ENCODE data around the gene KLHL42. TPM values are rescaled to one million over a fixed set of nuclear protein-coding genes. Genes with fewer than 3 reads are reported as not detected.

The KLHL42 gene
- polyA plus RNA-seq, 2 of the 4 experiments (the other 2 are of a cell fraction): 15.2 to 29.1 TPM

DNA sequence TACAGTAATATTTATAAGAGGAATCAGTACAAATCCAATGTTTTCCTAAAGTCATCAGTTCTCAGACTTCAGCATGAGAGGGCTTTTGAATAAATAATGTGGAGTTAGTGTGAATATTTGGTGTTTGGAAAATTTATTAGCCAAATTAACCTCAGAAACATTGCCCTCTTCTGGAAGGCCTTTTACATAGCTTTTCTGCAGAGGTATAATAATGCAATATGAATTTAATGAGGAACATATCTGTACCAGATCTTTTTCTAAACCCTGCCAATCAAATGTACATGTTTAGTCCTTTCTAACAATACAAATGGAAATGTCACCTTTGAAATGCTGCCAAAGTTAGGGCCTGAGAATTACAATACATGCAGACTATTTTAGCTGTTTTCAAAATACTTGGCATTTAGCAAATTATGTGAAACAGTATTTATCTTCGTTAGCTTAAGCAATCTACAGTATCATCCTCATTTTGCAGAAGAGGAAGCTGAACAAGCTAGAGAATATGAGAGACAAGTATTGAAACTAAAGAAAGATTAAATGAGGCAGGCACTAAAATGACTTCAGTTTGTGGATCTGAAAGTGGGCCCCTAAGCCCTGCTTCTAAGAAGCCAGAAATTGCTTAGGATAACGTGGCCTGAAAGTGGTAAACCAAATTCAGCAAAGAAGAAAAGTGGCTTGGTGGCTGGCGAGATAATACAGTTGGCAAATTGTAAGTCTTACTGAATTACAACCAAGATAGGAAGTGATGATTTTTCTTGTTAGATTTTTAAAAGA lies 60.4 kb downstream of the KLHL42 start:
- 68% methylated on average over 3 of the region's 3 CpGs for WGBS (ENCODE audit: missing lambda C conversion rate)
- 0 out of 3 replicates have a peak, but pooled peaks have one; percentile 28 for TF ChIP-seq SMC3 (IDR thresholded peaks at IDR 0.05)
- no peak for TF ChIP-seq CBX8 (IDR thresholded peaks at IDR 0.05)
- TF ChIP-seq, protein P1, sequence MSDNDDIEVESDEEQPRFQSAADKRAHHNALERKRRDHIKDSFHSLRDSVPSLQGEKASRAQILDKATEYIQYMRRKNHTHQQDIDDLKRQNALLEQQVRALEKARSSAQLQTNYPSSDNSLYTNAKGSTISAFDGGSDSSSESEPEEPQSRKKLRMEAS (IDR thresholded peaks at IDR 0.05): no peak
- TF ChIP-seq RAD21 (conservative IDR thresholded peaks at IDR 0.05 in 1 of 2, IDR thresholded peaks at IDR 0.05 in 1 of 2): peak; percentile 22 to 29; a peak in 1 of 5 replicates
- TF ChIP-seq, protein P2, sequence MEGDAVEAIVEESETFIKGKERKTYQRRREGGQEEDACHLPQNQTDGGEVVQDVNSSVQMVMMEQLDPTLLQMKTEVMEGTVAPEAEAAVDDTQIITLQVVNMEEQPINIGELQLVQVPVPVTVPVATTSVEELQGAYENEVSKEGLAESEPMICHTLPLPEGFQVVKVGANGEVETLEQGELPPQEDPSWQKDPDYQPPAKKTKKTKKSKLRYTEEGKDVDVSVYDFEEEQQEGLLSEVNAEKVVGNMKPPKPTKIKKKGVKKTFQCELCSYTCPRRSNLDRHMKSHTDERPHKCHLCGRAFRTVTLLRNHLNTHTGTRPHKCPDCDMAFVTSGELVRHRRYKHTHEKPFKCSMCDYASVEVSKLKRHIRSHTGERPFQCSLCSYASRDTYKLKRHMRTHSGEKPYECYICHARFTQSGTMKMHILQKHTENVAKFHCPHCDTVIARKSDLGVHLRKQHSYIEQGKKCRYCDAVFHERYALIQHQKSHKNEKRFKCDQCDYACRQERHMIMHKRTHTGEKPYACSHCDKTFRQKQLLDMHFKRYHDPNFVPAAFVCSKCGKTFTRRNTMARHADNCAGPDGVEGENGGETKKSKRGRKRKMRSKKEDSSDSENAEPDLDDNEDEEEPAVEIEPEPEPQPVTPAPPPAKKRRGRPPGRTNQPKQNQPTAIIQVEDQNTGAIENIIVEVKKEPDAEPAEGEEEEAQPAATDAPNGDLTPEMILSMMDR (IDR thresholded peaks at IDR 0.05): peak; percentile 43; the same call in 2 of the 3 replicates
- Histone ChIP-seq H3K4me2 (no peak overlapping the region), H3K27ac (0 out of 6 replicates have a peak overlapping the region, but pooled peaks of 1 of the 2 experiments have one; percentile 3), H3K9me3 (no peaks in the 10 kb centered on the region), H3K4me3 (no peak overlapping the region), H3K4me1 (peaks cover 10% of the 10 kb centered on the region; the same call in 1 of the 3 replicates)
- no peak for ATAC-seq
- ChIA-PET CTCF (interaction anchor here (0.7 to 5.3 kb wide), 3 partner anchors 13 to 22 kb away, joined by 3 to 27 read pairs (median 6); no protein-coding TSS in a partner anchor), POLR2A (no interaction called here)
- DNase-seq (ENCODE audit: low read depth in 1 of 2, low spot score in 1 of 2): no peak
- FAIRE-seq: no peak

DNA sequence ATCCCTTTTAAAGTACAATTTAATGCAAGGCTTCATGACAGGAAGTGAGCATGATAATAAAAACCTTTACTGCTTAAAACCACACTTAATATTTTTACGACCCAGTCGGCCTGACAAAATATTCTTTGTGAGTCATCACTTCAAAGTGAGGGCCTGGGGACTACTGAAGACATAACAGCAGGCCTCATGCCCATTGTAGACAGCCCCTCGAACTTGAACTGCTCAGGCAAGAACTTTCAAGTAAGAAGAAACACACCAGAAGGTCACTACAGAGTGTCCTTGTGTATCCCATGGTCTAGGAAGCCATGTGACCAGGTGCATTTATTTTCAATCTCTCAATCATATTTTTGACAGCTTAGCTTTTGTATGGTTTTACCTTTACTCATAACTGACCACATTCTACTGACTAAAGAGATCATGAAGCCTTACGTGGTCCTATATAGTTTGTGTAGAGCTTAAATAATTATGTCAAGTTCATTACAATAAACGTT lies 61.4 kb downstream of the KLHL42 start:
- TF ChIP-seq JUNB (IDR thresholded peaks at IDR 0.05): 0 out of 2 replicates have a peak, but pooled peaks have one; percentile 34
- TF ChIP-seq ESRRA (IDR thresholded peaks at IDR 0.05; ENCODE audit: borderline replicate concordance, low read length): no peak
- TF ChIP-seq HEYL (CRISPR knock-in tag; IDR thresholded peaks at IDR 0.05): no peak
- H3K4me2 ChIP-seq: 0 out of 3 replicates have a peak overlapping the region, but pooled peaks have one; percentile 2
- no peak overlapping the region for H3K4me3 ChIP-seq
- no peaks in the 10 kb centered on the region for H3K9me3 ChIP-seq
- 36% methylated on average over 5 of the region's 5 CpGs for WGBS (ENCODE audit: missing lambda C conversion rate)
- POLR2A ChIA-PET: no interaction called here
- CTCF ChIA-PET: interaction anchor here (5.3 kb wide), 1 partner anchor 20 kb away, joined by 27 read pairs; no protein-coding TSS in a partner anchor
- no peak for FAIRE-seq
- DNase-seq (ENCODE audit: low read depth in 1 of 2, low spot score in 1 of 2): peak in 1 of 2 experiments; percentile 16
- H3K4me1 ChIP-seq: peaks cover 10% of the 10 kb centered on the region; the same call in 1 of the 3 replicates
- ATAC-seq: no peak
- H3K27ac ChIP-seq: 0 out of 6 replicates have a peak overlapping the region, but pooled peaks of 1 of the 2 experiments have one; percentile 10

DNA sequence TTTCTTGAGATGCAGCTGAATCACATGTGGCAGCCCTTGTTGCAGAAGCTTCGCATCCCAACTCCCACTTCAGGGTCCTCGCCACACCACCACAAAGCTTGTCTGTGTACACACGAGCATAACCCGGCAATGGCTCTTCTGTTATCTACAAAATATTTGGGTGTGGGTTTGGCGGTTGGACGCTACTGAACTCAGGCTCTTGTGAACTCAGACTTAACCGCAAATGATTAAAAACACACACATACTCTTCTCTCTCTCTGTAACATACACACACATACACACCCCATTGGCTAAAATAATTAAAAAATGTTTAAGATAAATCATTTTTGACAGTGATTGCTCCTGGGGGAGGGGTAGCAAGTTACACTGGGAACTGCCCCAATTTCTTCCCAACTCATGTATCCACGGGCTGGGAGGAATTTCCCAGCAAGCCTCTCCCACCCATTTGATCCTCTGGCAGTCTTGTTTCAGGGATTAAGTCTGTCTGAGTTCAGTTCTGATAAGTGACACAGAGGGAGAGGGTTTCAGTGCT lies 63.7 kb downstream of the KLHL42 start:
- no peak for ATAC-seq
- no peak overlapping the region for H3K4me3 ChIP-seq
- no peaks in the 10 kb centered on the region for H3K9me3 ChIP-seq
- 72% methylated on average over 8 of the region's 8 CpGs for WGBS (ENCODE audit: missing lambda C conversion rate)
- no peak for DNase-seq (ENCODE audit: low read depth in 1 of 2, low spot score in 1 of 2)
- H3K4me1 ChIP-seq: peaks cover 10% of the 10 kb centered on the region; the same call in 1 of the 3 replicates
- ChIA-PET POLR2A (no interaction called here), CTCF (interaction anchor here (1.6 to 5.3 kb wide), 2 partner anchors 22 to 1029 kb away, joined by 4 to 27 read pairs; no protein-coding TSS in a partner anchor)
- no peak for FAIRE-seq
- H3K4me2 ChIP-seq: no peak overlapping the region
- H3K27ac ChIP-seq: no peak overlapping the region
- TF ChIP-seq ZSCAN20 (CRISPR knock-in tag; IDR thresholded peaks at IDR 0.05) (no peak), POLR2AphosphoS2 (conservative IDR thresholded peaks at IDR 0.05; ENCODE audit: low read length) (no peak), ZFP36 (IDR thresholded peaks at IDR 0.05; ENCODE audit: borderline replicate concordance, partially characterized antibody) (no peak), JUN (IDR thresholded peaks at IDR 0.05) (no peak), FOXS1 (CRISPR knock-in tag; IDR thresholded peaks at IDR 0.05) (no peak), CBX8 (IDR thresholded peaks at IDR 0.05) (no peak), NR3C1 (IDR thresholded peaks at IDR 0.05) (no peak), CHD2 (IDR thresholded peaks at IDR 0.05; ENCODE audit: low read length, partially characterized antibody) (no peak), ZC3H11A (IDR thresholded peaks at IDR 0.05) (no peak), FOSB (CRISPR knock-in tag; IDR thresholded peaks at IDR 0.05) (no peak)
- TF ChIP-seq, protein P3, sequence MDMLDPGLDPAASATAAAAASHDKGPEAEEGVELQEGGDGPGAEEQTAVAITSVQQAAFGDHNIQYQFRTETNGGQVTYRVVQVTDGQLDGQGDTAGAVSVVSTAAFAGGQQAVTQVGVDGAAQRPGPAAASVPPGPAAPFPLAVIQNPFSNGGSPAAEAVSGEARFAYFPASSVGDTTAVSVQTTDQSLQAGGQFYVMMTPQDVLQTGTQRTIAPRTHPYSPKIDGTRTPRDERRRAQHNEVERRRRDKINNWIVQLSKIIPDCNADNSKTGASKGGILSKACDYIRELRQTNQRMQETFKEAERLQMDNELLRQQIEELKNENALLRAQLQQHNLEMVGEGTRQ (IDR thresholded peaks at IDR 0.05): no peak
- TF ChIP-seq, protein P4, sequence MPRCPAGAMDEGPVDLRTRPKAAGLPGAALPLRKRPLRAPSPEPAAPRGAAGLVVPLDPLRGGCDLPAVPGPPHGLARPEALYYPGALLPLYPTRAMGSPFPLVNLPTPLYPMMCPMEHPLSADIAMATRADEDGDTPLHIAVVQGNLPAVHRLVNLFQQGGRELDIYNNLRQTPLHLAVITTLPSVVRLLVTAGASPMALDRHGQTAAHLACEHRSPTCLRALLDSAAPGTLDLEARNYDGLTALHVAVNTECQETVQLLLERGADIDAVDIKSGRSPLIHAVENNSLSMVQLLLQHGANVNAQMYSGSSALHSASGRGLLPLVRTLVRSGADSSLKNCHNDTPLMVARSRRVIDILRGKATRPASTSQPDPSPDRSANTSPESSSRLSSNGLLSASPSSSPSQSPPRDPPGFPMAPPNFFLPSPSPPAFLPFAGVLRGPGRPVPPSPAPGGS (IDR thresholded peaks at IDR 0.05): no peak
- TF ChIP-seq, protein P5, sequence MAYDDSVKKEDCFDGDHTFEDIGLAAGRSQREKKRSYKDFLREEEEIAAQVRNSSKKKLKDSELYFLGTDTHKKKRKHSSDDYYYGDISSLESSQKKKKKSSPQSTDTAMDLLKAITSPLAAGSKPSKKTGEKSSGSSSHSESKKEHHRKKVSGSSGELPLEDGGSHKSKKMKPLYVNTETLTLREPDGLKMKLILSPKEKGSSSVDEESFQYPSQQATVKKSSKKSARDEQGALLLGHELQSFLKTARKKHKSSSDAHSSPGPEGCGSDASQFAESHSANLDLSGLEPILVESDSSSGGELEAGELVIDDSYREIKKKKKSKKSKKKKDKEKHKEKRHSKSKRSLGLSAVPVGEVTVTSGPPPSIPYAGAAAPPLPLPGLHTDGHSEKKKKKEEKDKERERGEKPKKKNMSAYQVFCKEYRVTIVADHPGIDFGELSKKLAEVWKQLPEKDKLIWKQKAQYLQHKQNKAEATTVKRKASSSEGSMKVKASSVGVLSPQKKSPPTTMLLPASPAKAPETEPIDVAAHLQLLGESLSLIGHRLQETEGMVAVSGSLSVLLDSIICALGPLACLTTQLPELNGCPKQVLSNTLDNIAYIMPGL (CRISPR knock-in tag; IDR thresholded peaks at IDR 0.05; ENCODE audit: borderline replicate concordance): no peak
- TF ChIP-seq, protein P2 (IDR thresholded peaks at IDR 0.05): no peak
